Limb (tissue), 2 donors: ENCODE data around the gene ADAMTS6.

Experiments used
- DNase-seq, 2 donors: peaks; one replicate each; pipeline ENCODE4 v3.0.0-alpha.2; 2016; ENCODE audit errors: extremely low spot score in 2 of 2

ADAMTS6 gene

DNA sequence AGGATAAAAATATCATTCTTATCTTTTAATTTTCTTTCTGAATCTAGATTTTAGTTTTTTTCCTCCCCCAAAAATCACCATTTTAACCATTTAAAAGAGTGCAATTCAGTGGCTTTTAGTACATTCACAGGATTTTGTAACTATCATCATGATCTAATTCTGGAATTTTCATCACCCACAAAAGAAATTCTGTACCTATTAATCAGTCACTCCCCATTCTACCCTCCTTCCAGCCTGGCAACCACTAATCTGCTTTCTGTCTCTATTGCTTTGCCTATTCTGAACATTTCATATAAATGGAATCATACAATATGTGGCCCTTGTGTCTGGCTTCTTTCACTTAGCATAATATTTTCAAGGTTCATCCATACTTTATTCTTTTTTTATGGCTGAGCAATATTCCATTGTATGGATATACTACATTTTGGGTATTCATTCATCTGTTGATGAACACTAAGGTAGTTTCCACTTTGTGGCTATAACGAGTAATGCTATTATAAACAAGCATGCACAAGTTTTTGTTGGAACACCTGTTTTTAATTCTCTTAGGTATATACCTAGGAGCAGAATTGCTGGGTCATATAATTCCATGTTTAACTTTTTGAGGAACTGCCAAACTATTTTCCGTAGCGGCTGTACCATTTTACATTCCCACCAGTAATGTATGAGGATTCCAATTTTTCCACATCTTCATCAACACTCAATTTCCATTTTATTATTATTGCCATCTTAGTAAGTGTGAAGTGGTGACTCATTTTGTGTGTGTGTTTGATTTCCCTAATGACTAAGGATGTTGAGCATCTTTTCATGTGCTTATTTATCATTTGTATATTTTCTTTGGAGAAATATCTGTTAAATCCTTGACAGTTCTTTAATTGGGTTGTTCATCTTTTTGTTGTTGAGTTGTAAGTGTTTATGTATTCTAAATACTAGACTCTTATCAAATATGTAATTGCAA is 372.7 kb downstream of the ADAMTS6 start:
- no peak for DNase-seq

DNA sequence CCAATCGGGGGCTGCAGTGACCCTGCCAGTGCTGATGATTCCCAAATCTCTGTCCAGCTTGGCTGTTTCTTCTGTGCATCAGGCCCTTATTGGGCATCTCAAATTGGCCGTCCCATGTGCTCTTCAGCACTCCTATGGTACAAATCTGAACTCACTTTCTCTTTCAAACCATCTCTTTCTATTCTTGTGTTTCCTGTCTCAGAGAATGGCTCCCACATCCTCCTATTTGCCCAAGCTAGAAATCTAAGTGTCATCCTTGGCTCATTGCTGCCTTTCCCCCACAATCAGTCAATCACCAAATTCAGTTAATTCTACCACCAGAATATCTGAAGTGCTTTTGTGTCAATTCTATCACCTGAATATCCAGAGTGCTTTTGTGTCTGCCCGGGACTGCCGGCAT is 376.4 kb downstream of the ADAMTS6 start:
- DNase-seq, result no peak

DNA sequence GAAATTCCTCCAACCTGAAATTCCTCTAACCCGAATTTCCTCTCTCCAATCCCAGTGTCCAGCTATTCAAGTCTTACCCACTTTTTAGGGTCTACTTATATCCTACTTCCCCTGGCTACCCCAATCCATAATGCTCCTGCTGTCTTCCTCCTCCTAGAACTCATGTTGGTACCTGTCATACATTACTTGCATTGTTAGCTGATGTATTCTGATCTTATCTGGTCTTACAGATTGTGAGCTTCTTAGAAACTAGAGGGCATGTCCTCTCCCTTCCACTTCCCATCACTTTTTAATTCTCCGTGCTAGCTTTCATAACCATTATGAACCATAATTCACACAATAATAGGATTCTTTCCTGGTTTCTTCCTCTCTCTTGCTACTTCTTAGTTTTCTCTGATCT is 376.9 kb downstream of the ADAMTS6 start:
- no peak for DNase-seq

DNA sequence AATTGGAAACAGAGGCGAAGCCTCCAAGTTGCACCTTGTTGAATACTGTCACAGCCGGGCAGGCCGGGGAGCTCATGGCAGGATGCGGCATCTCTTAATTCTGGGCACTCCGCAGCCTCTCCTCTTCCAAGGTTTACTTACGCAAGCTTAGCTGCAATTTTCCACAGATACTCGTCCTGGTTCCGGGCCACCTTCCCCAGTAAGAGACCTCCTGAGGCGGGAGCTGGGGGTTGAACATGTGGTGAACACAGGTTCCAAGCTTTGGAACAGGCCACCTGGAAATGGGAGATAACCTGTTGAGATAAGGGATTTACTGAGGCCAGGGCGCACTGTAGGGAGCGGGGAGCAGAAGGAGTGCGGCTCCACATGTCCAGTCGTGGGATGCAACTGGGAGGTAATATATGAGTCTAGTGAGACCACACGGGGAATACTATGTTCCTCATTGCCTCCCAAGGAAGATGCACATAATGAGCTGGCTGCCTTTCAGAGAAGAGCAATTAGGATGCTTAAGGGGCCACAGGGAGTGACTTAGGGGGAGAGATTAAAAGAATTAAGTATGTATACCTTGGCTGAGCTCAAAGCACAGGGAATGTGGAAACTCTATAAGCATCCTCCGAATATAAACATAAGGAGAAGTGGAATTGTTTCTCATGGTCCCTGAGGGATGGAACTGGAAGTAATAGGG is 377.8 kb downstream of the ADAMTS6 start:
- DNase-seq, result peak in 1 of 2 donors; percentile 22

DNA sequence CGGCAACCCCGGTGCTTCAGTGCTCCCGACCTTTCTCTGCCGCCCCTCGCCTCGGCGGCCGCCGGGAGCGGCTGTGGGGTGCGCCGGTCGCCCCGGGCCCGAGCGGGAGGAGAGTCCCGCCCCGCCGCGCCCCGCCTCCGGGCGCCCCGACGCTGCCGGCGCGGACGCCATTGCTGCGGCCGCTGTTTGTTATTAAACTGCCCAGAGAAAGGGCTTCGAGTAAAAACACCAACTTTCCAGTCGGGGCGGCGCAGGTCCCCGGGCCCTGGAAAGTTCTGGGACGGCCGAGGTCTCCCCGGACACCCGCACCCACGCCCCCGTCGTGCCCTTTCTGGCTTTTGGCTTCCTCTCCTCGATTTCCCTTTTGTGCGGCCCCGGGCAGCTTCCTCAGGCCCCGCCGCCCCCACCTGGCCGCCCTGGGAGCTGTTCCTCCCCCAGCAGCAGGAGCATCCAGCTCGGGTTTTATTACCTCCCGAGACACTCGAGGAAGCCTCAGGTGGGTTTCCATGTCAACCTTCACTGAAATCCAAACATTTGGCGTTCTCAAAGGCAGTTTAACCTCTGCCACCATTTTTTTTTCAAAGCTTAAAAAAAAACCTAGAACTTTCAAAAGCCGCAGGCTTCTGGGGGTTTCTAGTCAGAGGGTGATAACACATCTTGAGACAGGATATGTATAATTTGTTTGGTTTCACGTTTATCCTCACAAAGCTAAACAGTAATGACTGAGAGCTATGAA is 378.6 kb downstream of the ADAMTS6 start:
- peak; percentile 44 to 84 for DNase-seq

DNA sequence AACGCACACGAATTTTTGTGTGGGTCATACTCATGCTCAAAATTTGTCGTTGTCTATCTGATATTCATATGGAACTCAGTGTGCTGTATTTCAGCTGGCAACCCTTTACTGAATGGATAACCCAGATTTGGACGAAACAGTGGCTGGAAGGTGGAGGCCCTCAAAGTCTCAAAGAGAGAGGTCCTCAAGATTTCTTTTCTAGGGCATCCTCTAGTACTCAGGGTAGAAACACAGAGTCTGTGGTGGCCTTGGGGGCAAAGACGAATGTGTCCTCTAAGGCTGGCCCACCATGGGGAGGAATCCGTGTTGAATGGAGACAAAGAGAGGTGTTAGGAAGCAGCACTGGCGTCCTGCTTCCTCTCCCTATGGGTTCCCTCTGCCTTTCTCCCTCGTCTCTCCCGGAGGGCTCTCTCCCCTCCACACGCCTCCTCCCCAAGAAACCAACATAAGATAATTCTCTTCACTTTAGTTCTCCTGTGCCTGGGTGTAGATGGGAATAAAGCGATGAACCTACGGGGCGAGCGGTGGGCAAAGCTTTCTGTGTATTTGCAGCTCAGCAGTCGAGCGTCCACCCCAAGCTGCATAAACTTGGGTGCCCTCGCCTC is 379.2 kb downstream of the ADAMTS6 start:
- DNase-seq, result no peak

DNA sequence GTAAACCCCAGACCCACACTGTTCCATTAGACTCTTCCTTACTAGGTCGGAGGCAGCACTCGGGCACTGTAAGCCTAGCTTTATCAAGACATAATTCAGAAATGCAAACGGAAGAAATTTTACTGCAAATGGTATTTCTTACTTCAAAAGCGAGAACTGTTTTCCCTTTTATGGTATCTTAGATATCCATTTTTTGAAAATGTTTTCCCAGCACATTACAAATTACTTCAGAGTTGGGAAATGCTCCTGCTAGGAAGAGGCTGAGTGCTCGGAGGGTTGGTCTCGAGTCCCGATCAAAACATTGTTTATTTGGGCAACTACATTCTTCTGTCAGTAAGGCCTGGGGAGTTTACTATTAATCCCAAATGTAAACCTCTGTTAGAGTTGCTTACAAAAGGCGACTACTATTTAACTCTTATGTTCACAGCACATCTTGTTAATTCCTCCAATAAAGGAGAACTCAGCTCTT is 380.1 kb downstream of the ADAMTS6 start:
- no peak for DNase-seq

DNA sequence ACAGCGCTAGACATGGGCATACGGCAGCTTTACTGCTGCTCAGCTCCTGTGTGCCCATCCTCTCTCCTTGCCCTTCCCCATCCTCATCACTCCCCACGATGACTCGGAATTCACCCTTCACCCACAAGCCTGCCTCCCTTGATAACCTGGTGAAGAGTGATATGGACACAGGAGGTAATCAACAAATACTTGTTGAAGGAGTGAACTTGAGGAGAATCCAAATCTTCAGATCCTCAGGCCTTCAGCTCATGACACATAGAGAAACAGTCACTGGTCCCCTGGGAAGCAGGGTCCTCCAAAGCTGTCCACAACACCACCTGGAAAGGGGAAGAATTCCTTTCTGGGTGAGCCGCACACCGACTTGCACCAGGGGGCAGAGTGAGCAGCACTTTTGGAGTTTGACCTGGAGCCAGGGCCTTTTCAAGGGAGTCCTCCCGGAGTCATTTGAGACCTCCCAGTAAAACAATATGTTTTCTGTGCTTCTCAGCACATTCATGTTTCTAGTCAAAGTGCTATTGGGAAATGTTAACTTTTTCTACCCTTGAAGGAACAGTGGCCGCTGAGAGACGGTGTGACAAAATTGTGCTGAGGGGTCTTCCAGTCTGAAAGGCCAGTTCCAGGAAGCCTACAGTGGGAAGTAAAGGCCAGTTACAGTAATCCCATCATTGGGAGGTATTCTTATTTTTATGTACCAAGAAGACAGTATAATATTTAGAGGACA is 380.6 kb downstream of the ADAMTS6 start:
- DNase-seq, result peak; percentile 68 to 69
